Fibroblast of villous mesenchyme (primary cell): ENCODE results near the gene MACROD1. TPM values are rescaled to one million over a fixed set of nuclear protein-coding genes. Genes with fewer than 3 reads are reported as not detected.

Source experiments
- DNase-seq: peaks from one replicate; pipeline ENCODE4 v3.0.0-alpha.2; 2010; ENCODE audit warnings: low read depth
- H3K4me3 ChIP-seq: 2 replicates; pipeline ENCODE4 v1.5.1; 2011; ENCODE audit warnings: low read depth, mild to moderate bottlenecking, low read length
- CTCF ChIP-seq: IDR thresholded peaks from 2 replicates; pipeline ENCODE4 v1.5.1; 2012; ENCODE audit warnings: low read depth, mild to moderate bottlenecking, low read length; ENCODE audit not compliant: insufficient read depth
- total RNA-seq: library from RNA; depleted of rRNA; stranded (reverse); fragments of >200 nt; gene quantifications from 2 replicates; pipeline ENCODE4 v1.2.3, GENCODE V29; 2012

Gene MACROD1
- total RNA-seq, 1 donor, result 8.6 TPM

GRCh38 chr11:64036087-64037026, 129.6 kb downstream of the MACROD1 start:
- DNase-seq, result peak; percentile 16
- peak overlapping the region; percentile 23 for H3K4me3 ChIP-seq
- no peak for TF ChIP-seq CTCF

- peak within 1 kb of the TSS; percentile 23 for H3K4me3 ChIP-seq
- DNase-seq, result no peak
- no peak for TF ChIP-seq CTCF
These were observed 130.3 kb downstream of the MACROD1 start, which contains the start of gene FLRT1 for GRCh38 chr11:64035576-64035975. Gene FLRT1 (plus strand): TSS chr11:64035931. CDS start chr11:64116268, 80,337 bp downstream.

- no peak overlapping the region for H3K4me3 ChIP-seq
- DNase-seq, result no peak
- TF ChIP-seq CTCF, result no peak
These were observed 130.8 kb downstream of the MACROD1 start for GRCh38 chr11:64035081-64035524.

GRCh38 chr11:64034411-64034811, 131.5 kb downstream of the MACROD1 start:
- no peak for TF ChIP-seq CTCF
- no peak for DNase-seq
- no peak overlapping the region for H3K4me3 ChIP-seq

GRCh38 chr11:64032050-64032449, 133.9 kb downstream of the MACROD1 start:
- TF ChIP-seq CTCF, result no peak
- no peak for DNase-seq

GRCh38 chr11:64031001-64031400, 134.9 kb downstream of the MACROD1 start:
- TF ChIP-seq CTCF, result no peak
- no peak for DNase-seq
- no peak overlapping the region for H3K4me3 ChIP-seq

More at GRCh38 chr11:64032050-64032449, 133.9 kb downstream of the MACROD1 start:
- no peak overlapping the region for H3K4me3 ChIP-seq
